Fibroblast of skin of left quadriceps (primary cell): ENCODE data around the gene TBX3.
"Not testable (repeated sequence)": the region's sequence is repeated elsewhere in the genome, so short reads cannot be mapped to it uniquely, and the experiment has no call there.

Experiments
- DNase-seq, 2 experiments: peaks; one replicate each; pipeline ENCODE4 v3.0.0-alpha.2; 2013; ENCODE audit warnings: low read depth in 2 of 2

TBX3 gene

DNA sequence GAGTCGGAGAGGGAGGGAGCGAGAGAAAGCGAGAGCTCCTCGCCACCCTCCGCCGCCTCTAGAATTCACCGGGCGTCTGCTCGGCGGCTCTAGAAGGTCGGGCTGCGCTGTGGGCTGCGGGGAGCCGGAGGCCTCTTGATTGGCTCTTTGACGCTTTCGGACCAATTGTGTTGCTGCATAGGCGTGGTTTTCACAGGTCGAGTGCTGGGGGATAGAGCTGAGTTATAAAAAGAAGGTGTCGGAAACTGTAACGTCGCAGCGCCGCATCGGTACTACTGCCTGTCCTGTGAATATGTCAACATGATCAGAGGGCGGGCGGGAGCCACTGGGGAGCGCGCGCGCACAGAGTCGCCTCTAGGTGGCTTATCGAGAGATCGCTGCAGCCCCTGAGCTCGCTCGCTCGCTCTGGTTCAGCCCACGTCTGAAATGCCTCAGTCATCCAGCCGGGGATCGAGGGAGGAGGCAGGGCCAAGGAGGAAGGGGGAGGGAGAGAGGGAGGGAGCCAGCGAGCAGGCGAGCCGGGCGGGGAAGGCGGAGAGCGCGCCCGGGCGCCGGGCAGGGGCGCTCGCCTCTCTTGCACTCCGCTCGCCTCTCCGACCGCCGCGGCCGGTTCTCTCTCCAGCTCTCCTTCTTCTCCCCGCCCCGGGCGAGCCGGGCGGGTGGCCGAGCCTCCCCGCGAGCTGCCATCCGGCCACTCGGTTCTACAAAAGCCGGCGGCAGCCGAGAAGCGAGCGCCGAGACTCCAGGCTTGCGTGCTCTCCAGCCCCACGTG is at the start of gene TBX3:
Gene TBX3 (minus strand): TSS at position 78 of the 772 bp plus-strand sequence. CDS start 975 bp downstream, outside the sequence.
- peak; percentile 100 for DNase-seq

DNA sequence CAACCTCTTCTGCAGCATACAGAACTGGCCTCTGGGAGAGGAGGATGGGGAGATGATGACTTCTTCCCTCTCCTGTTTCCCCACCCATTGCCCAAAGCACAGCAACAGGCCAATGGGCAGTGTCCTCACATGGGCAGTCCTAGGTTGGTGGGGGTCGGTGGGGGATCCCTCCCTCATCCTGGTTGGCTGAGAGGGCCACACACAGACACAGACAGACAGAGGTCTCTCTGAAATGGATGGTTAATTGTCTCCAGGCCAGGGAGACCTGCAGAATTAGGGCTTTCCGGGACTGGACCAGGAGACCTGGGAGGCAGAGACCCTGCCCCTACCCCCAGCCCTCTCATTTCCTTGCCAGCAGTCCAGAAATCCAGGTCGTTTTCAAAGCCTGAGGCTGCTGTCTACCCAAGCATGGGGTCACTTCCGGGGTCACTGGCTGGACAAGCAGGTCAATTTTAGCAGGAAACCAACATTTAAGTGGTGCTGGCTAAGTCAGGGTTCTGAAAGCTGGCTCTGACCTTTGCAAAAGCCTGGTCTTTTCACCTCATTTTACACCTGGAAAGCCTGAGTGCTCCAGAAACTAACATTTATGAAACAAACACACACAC is 48.6 kb upstream of the TBX3 start:
- DNase-seq, result no peak

DNA sequence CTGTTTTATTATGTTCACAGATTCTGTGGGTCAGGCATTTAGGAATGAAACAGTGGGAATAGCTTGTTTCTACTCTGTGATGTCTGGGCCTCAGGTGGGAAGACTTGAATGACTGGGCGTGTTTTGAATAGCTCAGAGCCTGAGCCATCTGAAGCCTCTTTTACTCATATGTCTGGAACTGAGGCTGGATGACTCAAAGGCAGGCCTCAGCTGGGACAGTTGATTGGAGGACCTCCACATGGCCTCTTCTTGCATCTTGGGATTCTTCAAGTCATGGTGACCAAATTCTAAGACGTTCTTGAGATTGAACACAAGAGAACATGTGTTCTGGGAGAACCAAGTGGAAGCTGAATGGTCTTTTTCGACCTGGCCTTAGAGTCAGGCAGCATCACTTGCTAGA is 45.8 kb upstream of the TBX3 start:
- DNase-seq, result no peak

DNA sequence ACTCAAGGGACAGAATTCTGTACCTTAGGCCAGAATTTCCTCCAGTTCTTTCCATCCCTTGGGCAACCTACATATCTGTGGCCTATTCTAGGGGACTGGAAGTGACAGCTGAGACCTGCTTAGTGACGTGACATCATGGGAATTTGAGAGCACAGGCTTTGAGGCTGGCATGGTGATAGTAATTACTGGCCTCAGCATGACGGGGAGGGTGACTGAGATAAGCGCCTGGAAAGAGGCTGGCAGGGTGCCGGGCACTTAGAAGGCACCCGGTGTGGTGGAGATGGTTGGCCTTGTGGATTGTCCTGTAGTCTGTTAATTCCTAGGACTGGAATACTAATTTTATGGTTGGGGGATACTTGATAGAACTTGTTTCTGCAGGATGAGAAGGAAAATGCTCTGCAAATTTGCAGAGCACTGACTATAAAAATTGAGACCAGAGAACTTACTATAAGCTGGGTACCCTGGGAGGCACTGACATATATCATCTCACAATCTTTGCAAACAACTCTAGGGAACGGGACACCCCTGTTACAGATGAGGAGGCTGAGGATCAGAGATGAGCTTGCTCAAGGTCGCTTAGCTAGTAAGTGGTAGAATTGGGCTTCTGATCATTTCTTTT is 42.2 kb upstream of the TBX3 start:
- DNase-seq, result no peak

DNA sequence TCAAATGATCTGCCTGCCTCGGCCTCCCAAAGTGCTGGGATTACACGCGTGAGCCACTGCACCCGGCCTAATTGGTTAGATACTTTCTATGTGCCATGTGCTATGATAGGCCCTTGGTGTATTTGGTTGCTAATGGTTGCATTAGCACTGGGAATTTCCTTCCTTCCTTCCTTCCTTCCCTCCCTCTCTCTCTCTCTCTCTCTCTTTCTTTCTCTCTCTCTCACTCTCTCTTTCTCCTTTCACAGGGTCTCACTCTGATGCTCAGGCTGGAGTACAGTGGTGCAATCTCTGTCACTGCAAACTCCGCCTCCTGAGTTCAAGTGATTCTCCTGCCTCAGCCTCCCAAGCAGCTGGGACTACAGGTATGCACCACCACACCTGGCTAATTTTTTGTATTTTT is 38.2 kb upstream of the TBX3 start:
- not testable (repeated sequence) for DNase-seq

DNA sequence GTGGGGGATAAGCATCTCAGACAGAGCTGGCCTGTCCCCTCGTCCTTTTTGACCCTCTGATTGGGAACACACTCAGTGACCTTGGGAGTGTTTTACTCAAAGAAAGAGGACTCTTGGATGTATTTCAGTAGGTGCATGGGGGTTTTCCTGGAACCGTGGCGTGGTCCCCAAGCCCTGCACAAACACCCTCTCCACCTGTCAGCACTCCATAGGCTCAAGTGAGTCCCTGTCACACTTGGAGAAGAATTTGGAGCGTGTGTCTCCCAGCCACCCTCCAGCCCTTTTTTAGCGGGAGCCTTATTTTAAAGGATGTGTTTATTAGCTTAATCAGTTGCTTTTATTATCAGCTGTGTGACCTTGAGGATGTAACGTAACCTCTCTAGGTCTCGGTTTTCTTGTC is 37.3 kb upstream of the TBX3 start:
- no peak for DNase-seq

DNA sequence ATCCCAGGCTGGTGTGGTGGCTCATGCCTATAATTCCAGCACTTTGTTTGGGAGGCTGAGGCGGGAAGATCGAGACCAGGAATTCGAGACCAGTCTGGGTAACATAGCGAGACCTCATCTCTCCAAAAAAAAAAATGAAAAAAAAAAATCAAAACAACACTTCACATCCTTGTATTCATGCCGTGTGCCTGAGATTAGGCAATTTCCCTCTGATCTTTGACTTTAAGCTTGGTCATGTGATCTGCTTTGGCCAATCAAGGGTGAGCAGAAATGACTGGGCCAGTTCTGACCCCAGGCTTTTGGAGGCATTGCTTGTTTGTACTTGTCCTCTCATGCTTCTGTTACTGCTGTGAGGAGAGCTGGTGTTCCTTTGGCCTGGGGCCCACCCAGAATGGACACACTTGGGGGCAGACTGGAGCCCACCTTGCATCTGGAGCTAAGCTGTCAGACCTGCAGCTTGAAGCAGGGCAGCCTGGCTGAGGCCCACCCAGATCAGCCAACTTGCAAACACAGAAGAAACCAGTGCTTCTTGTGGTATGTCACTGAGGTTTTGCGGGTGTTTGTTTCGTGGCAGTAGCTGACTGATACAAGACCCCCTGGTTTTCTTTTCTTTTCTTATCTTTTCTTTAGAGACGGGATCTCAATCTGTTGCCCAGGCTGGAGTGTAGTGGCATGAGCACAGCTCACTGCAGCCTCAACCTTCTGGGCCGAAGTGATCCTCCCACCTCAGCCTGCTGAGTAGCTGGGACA is 29.7 kb upstream of the TBX3 start:
- DNase-seq, result no peak

DNA sequence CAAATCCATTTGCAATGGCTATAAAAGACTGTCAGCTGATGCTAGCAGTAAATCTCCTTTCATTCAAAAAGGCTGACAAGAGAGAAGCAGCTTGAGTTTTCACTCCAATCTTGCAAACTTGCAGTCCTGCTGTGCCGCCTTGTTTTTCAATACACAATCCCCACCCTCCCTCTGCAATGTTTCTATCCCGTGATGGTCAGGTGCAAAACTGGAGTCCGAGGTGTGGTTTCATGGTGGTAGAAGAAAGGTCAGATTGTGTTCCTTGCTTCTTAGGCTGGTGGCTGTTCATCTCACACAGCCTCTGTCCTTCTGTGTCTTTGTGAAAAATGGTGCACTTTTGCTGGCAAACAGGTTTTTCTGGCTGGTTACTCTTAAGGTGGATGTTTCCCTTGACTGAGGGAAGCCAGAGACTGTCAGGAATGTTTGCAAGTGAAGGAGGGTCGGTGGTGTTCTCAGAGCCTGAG is 27.7 kb upstream of the TBX3 start:
- no peak for DNase-seq

DNA sequence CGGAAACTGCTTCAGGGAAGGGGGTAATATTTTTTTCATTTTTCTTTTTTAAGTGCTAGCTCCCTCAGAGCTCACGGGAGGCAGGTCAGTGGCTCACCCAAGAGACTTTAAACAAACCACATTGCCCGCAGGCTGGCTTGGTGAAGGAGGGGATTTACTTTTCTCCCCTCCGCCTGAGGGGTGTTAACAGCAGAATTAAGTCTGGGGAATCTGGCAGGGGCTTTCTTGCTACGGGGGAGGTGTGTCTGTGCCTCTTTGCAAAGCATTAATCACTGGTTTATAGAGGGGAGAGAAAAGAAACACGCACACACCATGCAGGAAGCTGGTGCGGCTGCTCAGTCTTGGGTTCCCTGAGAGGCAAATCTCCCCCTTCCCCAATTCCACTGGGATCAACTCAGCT is 26.2 kb upstream of the TBX3 start:
- DNase-seq, result no peak

DNA sequence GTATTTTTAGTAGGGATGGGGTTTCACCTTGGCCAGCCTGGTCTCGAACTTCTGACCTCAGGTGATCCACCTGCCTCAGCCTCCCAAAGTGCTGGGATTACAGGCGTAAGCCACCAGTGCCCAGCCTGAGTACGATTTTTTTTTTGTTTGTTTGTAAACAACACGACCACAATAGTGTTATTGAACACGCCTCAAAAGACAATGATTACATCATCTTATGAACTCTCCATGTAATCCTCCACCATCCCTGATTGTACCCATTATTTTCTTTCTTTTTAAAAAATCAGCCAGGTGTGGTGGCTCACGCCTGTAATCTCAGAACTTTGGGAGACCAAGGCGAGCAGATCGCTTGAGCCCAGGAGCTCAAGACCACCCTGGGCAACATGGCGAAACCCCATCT is 25.1 kb upstream of the TBX3 start:
- DNase-seq, result no peak

DNA sequence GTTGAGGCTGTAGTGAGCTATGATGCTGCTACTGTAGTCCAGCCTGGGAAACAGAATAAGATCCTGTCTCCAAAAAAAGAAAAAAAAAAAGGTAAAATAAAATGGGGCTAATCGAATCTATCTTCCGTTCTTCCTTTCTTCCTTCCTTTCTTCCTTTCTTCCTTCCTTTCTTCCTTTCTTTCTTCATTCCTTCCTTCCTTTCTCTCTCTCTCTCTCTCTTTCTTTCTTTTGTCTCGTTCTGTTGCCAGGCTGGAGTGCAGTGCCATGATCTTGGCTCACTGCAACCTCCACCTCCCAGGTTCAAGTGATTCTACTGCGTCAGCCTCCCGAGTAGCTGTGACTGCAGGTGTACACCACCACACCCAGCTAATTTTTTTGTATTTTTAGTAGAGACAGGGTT is 24.6 kb upstream of the TBX3 start:
- DNase-seq, result not testable (repeated sequence)

DNA sequence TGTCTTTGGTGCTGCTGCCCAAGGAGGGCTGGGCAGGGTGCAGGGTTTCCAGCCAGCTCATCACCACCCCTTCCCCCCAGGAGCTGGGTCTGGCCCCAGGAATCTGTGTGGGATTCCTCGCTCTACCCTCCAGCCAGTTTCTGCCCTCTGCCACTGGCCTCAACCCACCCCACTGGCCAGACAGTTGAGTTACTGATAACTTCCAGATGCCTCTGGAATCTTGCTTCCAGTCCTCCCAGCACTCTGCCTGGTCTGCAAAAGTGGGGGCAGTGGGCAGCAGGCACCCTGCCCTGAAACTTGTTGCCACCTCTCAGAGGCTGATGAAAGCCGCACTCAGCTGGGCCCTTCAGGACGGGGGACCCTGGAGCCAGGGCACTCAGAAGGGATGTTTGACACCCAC is 20.1 kb upstream of the TBX3 start:
- DNase-seq, result no peak

DNA sequence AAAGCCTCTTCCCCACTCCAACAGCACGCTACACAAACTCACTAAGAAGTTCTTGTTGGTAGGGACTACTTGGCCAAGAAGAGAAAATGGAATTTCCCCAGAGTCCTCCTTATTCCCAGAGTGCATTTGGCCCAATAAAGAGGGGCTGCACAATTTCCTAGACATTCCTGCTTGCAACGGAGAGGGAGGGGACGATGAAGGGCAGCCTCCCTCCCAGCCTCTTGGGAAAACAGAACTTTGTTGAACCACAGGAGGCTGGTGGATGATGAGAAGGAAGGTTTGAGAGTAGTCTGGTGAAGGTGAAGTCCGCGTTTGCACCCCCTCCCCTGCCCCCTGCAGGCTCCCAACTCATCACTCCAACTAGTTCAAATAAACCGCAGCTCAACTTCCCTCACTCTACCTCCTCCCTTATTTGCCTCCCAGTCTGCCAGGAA is 19.1 kb upstream of the TBX3 start:
- no peak for DNase-seq

DNA sequence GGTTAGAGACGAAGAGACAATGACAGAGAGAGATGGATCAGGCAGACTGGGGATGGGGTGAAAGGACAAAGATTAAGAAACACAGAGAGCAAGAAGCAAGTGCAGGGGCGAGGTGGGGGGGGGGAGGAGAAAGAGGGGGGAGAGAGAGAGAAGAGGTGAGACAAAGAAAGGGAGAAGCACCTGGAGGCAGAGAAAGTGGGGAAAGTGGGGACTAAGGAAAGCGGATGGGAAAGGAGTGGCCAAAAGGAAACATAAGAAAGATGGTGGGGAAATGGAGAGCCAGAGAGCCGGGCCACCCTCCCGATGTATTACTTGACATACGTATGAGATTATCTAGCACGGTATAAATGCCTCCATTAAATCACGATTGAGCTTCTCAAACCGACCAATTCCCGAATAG is 18.5 kb upstream of the TBX3 start:
- no peak for DNase-seq

DNA sequence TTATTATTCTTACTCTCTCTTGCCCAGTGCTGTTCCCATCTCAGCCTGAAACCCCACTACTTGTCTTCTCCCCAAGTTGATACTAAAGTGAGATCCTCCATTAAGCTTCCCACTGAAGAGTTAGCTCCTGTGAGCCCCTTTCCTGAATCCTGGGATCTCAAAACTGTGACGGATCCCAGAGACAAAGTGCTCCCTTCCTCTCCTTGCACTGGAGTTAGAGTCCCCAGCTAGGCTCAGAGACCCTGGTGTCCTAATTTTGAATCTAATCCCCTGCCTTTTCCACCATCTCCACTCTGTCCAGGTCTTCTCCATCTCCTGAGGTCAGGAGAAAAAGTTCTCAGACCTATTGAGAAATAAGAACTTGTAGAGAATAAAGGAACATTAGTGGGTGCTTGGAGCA is 17.6 kb upstream of the TBX3 start:
- DNase-seq, result no peak

DNA sequence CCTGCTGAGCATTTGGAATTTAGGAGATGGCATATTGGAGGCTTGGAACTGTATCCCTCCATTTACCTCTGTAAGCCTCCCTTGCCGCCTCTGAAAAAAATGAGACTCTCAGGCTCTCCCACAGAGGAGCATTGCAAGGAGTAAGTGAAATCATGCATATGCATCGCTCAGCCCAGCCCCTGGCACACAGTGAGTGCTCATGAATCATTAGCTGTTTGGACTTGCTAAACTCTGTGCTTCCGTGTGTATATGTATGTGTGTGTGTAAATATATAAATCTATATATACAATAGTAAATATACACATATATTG is 17.1 kb upstream of the TBX3 start:
- no peak for DNase-seq

DNA sequence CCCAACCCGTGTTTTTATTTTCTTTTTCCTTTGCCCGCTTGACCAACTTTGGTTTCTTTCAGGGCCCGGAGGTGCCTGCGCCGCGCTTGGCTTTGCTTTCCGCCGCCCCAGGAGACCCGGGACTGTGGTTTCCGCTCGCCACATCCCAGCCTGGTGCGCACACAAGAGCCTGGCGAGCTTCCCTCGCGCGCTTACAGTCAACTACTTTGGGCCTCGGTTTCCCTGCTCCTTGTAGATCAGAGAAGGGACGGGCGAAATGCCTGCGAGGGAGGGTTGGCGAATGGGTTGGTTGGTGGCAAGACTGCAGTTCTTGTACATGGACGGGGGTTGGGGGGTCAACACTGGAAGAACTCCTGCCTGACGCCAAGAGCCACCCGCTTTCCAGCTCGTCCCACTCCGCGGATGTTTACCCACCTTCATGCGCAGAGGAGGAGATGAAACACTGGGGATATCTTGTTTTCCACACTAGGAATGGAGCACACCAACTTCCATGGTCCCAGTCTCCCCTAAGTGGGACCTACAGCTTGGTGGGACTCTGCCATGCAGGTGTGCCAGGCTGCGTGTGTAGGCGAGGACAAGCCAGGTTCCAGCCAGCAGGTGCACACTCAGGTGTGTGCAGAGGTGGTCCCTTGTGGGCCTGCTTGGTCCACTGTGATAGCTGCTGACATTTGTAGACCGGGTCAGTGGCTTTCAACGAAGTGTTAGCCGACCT is 16.6 kb upstream of the TBX3 start:
- DNase-seq, result no peak

DNA sequence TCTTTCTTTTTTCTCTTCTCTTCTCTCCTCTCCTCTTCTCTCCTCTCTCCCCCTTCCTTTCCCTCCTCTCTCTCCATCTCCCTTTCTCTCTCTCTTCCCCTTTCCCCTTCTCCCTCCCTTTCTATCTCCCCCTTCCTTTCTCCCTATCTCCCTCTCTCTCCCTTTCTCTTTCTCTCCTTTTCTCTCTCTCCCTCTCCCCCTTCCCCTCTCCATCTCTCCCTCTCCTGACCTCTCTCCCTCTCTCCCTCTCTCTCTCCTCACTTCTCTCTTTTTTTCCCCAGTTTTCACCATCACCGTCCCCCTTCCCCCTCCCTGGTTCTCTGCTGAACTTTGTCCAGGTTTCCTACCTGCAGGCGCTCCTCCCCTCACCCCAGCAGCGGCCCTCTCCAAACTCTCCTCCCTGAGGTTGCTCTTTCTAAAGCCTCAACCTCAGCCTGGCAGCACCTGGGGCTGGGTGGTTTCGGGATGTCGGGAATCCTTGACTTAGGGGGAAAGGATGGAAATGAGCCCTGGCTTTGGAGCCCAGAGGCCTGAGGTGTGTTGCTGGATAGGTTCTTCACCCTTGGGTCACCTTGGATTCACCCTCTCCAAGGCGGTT is 14.7 kb upstream of the TBX3 start:
- DNase-seq, result no peak

DNA sequence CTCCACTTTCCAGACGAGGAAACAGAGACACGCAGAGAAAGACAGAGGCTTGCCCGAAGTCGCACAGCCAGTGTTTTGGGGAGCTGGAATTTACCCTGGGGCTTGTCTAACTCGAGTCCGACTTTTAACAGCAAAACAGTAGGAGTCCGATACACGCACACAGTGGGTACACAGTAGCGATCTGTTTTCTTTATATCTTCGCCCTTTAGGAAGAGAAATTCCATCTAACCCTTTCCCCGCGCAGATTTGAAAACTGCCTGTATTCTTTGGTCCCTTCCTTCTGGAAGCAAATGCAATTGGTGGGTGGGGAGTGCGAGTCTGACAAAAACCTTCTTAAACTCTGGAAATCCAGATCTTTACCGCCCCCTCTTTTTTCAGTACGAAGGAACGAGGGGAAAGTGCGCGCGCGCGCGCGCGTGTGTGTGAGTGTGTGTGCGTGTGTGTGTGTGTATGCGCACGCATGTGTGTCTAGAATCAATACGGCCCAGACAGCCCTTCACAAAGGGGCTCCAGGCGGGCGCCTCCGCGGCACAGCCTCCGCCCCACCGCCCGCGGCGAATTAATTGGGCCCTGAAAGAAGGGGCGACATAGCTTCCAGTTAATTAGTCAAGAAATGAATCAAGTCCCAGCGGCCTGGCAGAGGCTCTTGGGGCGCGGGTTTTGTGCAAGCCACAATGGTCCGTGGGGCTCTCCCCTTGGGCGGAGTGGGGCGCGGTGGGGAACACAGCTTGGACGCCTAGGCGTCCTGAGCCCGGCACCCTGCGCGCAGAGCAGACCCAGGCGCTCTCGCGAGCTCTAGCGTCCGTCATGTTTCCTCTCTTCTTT is 14.0 kb upstream of the TBX3 start:
- DNase-seq, result no peak

DNA sequence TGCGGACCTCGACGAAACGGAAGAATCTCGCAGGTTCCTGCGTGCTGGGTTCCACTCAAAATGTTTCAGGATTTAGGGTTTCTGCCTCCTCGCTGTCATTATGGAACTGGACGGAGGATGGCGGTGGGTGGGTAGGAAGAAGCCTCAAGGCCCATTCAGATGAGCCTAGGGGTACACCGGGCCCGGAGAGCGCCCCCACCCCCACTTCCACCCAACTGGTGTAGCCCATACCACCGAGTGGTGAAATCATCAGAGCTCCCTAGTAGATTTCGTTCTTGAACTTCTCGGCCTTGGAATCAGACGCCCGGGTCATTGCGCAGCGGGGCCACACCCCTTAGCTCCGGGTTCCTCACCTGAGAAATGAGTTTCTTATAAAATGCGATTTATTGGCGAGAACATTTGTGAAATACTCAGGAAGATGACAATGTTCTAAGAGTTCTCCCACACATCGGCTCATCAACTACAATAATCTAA is 13.3 kb upstream of the TBX3 start:
- no peak for DNase-seq
